Hepatic stellate cell (primary cell): ENCODE measurements around the gene NID1.
A peak's percentile ranks its signal among the peaks of the same experiment; 100 is the strongest.
"Not testable (repeated sequence)": the region's sequence is repeated elsewhere in the genome, so short reads cannot be mapped to it uniquely, and the experiment has no call there.

Source experiments
- DNase-seq: peaks from one replicate; pipeline ENCODE4 v3.0.0; 2011; ENCODE audit warnings: low spot score

NID1 gene

DNA sequence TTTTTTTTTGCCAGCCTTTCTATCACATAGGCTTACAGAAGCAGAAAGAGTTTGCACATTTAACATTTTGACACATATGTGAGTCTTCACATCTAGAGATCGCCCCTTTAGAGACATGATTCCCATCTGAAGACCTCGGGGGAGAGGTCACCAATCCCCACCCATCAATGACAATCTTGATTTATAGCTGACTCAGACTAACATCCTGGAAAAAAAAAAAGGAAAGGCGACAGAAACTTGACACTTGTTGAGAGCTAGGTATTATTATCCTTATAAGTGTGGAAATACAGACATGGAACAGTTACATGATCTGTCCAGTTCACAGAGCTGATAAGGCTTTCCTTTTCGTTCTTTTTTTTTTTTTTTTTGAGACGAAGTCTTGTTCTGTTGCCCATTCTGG is 28.0 kb upstream of the NID1 start:
- DNase-seq: no peak

DNA sequence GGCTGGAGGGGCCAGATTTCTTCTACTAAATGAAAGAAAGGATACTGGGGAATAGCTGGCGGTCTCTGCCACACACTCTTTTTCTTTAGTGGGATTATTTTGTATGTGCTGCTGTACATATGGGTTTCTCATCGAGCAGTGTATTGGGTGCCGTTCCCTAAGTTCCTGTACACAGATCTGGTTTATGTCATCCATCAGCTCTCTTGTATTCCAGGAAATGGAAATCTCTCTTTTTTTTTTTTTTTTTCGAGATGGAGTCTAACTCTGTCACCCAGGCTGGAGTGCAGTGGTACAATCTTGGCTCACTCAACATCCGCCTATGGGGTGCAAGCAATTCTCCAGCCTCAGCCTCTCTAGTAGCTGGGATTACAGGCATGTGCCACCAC is 27.0 kb upstream of the NID1 start:
- no peak for DNase-seq

DNA sequence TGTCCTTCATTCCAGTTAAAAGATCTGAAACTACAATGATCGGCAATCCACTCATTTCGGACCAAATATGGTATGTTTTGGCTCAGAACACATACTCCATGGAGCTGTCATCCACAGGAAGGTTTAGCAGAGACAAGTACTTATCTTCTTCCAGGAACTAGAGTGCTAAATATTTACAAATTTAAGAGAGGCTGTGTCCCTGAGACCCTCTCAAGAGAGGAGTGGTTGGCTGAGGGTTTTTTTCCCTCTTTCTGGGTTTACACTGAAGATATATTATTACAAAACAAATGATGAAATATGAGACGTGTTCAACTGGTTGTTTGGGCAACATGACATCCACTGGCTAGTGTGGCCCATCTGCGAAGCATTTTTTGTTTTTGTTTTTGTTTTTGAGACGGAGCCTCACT is 25.9 kb upstream of the NID1 start:
- DNase-seq: peak; percentile 31

DNA sequence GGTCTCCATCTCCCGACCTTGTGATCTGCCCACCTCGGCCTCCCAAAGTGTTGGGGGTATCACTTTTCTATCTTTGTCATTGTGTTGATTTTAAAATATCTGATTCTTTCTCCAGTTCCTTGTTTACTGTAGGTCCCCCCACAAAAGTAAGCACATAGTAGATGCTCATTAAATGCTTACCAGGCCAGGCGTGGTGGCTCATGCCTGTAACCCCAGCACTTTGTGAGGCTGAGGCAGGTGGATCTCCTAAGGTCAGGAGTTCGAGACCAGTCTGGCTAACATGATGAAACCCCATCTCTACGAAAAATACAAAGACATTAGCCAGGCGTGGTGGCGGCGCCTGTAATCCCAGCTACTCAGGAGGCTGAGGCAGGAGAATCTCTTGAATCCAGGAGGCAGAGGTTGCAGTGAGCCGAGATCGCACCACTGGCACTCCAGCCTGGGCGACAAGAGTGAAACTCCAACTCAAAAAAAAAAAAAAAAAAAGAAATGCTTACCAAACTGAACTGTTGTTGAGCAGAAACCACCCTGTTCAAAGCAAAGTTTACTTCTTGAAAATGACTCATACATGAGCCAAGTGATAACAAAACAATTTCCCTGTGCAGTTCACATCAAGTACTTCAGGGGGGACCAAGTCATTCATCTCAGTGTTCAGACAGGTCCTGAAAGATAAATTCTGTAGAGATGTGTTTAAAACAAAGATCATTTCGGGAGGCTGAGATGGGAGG is 24.3 kb upstream of the NID1 start:
- peak; percentile 44 for DNase-seq

DNA sequence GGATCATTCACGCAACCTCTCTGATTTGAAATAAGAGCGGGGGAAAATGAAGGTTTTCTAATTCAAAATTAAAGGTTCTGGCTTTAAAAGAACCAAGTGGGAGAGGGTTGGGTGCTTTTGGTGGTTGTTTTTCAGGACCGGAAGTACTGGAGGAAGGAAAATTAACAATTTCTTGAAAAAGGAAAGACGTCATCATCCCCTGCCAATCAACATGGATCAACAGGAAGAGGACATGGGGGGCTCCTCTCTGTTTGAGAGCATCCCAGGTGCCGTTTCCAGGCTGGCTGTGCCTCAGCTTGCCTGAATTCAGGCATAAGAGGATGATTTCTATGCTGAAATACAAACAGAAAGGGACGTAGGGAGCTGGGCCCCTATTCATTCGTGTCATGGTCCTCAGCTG is 21.6 kb upstream of the NID1 start:
- no peak for DNase-seq

DNA sequence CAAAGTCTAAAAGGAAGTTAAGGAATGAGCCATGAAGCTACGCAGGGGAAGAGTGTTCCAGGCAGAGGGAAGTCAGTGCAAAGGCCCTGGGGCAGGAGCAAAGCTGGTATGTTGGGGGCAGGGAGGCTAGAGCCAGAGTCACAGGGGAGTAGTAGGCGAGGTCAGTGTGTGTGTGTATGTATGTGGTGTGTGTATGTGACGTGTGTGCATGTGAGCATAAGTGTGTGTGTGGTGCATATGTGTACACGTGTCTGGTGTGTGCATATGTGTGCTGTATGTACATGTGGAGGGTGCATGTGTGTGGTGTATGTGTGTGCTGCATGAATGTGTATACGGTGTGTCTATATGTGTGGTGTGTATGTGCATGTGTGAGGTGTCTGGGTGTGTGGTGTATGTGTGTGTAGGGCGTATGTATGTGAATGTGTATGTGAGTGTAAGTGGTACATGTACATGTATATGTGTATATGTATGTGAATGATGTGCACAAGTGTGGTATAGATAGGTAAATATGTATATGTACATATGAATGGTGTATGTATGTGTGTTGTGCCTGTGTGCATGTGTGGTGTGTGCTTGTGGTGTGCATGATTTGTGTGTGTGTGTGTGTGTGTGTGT is 20.8 kb upstream of the NID1 start:
- DNase-seq: no peak

DNA sequence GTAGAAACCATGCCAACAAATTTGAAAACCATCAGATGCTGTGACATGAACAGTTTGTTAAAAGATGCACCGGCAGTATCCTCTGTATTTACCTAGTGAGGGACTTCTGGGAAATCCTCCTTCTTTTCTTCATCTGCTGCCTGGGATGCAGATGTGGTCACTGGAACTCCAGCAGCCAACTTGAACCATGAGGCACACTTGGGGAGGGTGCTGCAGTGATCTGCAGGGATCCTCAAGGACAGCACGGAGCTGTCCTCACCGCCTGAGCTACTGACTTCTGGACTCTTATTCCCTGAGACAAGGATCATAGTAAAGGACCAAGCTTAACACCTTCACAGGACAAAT is 19.5 kb upstream of the NID1 start:
- no peak for DNase-seq

DNA sequence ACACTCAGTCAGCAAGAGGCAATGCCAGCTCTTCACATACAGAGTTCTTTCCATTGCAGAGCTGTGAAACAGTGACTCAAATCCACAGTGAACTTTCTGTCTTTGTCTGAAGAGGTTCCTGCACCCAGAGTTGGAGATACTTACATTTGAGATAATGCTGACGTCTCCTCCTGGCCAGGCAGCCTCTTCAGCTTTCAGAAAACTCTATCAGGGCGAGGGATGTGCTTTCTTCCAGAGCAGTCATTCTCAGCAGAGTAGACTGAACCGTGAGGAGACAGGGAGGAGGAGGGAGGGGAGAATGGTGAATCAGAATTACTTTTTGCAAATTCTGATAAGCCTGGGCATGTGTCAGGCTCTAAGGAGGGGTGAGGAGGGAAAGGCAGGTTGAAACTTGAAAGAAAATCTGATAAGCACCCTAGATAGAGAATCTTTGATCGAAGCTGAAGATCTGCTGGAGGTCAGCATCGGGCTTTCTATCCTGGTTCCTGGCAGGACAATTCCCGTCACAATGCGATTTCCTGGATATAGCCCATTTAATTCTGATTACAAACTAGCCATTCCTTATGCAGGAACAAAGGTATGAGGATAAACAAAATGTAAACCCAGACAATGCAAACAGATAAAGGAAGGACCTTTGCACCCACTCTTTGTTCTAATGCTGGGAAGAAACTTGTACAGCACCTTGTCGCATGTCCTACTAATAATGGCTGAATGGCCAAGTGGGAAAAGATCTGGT is 18.9 kb upstream of the NID1 start:
- no peak for DNase-seq

DNA sequence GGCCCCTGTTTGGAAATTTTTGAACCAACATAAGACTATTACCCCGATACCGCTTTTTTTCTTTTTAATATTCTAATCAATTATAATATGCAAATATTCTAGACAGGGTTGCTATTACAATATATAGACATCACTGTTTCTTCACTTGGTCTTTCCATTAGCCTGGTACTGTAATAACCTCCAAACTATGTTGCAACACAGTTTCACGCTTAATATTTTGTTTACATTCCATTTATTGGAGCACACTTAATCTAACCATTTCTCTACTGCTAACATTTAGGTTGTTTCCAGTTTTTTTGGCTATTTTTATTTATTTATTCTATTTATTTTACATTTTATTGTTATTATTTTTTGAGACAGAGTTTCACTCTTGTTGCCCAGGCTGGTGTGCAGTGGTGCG is 17.6 kb upstream of the NID1 start:
- DNase-seq: no peak

DNA sequence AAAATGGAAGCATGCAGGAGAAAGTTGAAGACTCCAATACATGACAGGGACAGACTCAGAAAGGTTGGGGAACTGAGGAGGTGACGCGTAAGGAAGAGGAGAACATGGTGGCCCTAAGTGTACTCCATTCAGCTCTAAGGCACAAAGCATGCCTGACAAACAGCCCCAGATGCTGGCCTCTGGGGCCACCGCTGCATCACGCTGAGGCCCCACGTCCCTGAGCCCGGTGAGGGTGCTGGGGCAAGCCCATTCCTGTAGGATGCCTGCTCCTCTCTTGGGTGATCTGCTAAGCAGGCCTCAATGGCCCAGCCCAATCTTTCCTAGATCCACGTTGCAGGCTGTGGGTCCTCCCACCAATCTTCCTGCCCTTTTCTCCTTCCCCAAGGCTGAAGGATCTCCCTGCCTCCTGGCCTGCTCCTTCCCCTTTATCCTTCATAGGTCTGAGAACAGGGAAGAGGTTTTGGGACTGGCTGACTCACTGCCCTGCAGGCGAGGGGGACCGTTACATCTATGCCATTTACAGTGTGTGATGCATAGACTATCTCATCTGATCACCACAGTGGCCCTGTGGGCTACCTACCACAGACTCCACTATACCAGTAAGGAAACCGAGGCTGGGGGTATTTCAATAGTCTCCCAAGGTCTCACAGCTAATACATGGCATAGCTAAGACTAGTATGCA is 16.8 kb upstream of the NID1 start:
- no peak for DNase-seq

DNA sequence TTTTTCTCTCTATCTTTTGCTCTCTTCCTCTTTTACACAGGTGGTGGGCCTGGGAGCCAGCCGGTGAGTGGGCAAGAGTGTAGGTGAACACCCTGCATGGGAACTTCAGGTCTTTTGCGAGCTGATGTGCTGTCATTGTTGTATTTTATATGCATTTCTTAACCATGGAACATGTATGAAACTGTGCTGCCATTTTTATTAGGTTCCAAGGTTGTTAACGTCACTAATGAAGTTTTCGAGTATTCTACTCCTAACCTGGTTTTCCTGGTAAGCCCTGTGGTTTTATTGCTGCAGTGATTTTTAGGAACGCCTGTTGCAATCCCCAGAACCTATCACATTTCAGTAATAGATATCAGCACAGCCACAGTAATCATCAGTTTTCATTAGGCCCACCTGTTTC is 14.8 kb upstream of the NID1 start:
- DNase-seq: no peak

DNA sequence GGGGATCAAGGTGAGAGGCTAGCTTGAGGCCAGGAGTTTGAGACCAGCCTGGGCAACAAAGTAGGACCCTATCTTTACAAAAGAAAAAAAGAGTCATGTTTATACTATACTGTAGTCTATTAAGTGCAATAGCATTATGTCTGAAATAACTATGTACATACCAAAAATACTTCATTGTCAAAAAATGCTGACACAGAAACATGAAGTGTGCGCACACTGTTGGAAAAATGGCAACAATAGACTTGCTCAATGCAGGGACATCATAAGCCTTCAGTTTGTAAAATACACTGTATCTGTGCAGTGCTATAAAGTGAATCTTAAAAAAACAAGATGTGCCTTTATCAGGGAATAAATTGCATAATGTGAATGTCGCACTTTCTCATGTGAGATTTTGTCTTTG is 14.1 kb upstream of the NID1 start:
- DNase-seq: no peak

DNA sequence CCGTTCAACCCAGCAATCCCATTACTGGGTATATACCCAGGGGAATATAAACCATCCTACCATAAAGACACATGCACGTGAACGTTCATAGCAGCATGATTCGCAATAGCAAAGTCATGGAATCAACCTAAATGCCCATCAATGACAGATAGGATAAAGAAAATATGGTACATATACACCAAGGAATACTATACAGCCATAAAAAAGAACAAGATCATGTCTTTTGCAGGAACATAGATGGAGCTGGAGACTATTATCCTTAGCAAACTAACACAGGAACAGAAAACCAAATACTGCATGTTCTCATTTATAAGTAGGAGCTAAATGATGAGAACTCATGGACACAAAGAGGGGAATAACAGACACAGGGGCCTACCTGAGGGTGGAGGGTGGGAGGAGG is 13.2 kb upstream of the NID1 start:
- DNase-seq: not testable (repeated sequence)

DNA sequence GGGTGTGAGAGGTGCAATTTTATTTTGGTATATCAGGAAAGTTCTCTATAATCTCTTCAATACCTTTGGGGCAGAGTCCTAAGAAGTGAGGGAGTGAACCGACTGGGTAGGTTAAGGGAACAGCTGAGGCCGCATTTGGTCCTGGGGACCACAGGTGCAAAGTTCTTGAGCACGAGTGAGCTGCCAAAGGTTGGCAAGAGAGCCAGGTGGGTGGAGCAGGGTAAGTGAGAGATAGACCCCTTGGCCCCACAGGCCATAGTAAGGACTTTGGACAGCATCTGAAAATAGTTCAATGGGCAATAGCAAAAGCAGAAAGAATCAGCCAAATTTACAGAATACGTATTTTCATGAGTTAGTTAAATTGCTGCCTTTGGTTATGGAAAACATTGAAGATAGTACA is 11.0 kb upstream of the NID1 start:
- DNase-seq: no peak

DNA sequence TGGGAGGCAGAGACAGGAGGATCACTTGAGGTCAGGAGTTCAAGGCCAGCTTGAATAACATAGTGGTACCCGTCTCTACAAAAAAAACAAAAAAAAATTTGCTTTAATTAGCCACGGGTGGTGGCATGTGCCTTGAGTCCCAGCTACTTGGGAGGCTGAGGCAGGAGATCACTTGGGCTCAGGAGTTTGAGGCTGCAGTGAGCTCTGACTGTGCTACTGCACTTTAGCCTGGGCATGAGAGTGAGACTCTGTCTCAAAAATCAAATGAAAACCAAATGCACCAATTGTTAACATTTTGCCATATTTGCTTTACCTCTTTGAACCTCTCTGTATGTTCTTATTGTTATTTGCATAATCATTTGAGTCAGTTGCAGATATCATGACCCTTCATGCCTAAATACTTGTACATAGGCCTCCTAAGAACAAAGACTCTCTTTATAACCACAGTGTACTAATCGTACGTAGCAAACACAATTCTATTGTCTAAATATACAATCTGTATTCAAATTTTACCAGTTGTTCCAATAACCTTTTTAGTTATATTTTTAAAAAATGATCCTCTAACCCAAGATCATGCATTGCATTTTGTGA is 8.5 kb upstream of the NID1 start:
- DNase-seq: no peak

DNA sequence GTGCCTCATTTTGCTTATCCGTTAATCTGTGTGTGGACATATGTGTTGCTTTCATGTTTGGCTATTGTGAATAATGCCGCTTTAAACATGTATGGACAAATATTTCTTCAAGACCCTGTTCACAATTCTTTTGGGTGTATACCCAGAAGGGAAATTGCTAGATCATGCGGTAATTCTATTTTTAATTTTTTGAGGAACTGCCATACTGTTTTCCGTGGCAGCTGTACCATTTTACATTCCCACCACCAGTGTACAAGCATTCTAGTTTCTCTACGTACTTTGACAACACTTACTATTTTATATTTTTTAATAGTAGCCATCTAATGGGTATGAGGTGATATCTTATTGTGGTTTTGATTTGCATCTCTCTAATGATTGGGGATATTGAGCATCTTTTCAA is 7.1 kb upstream of the NID1 start:
- DNase-seq: no peak

DNA sequence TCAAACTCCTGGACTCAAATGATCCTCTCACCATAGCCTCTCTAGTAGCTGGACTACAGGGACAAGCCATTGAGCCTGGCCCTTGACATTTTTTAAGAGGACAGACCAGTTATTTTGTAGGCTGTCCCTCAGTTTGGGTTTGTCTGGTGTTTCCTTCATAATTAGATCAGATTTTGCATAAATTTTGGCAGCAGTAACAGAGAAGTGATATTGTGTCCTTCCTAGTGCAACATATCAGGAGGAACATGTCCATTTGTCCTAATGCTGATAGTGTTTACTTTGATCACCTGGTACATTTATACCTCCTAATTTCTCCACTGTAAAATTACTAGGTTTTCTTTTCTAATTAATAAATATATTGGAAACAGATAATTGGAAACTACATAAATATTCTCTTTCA is 5.9 kb upstream of the NID1 start:
- no peak for DNase-seq

DNA sequence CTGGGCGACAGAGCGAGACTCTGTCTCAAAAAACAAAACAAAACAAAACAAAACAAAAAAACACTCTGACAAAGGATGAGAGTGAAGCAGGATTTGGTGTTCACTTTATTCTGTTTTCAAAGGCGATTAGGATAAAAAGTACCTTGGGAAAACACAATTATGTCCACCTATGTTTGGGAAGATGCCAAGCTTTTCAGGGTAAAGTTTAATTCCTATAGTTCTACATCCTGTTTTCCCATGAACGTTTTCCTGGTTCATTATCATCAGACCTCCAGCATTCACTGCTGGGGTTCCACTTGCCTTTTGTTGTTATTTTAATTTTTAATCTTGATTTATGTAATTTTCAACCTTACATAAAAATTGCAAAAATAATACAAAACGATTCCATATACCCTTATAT is 4.9 kb upstream of the NID1 start:
- no peak for DNase-seq

DNA sequence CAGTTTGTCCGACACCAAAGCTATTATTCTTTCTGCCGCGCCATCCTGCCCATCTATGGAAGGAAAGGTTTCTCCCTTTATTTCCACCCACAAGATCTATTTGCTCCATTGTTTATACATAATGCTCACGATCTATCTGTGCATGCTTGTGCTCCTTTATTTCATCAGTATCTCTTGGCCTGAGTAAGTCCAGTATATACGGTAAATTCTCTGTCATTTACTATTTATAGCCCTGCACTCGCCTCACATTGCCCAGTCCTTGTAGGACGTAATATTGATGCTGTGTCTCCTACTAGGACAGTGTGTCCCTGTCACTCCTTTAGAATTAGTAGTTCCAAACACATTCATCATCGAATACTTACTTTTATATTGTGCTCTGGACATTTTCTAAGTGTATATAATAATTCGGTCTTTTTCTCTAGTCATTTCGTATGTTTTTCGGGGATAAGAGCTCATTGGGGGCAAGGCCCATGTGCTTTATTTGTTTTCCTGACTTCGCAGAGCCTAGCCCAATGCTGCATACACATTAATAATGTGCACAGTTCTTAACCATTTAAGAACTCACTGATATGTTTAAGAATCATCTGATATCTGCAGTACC is 3.1 kb upstream of the NID1 start:
- peak; percentile 74 for DNase-seq

DNA sequence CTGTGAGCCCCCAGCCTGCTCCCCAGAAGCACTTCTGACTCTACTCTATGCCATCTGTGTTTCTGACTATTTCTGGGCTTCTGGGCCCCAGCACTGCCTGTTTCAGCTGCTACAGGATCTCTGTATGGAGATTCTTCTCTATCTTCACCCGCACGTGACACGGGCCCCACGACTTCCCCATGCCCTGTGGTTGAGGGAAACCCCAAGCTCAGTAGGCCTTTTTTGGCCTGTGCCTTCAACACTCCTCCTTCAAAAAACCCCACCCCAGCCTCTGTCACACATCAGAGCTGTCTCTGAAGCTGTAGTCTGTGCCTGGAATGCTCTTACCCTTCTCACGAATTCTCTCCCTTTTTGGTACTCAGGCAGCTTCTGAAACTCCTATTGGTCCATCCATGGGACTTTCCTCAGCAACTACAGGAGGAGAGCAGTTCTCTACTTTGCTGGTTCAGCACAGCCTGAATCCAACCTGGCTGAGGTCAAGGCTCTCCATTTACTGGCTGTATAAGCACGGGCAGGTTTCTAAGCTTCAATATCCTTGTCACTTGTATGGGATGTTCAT is 2.0 kb upstream of the NID1 start:
- DNase-seq: peak; percentile 65

DNA sequence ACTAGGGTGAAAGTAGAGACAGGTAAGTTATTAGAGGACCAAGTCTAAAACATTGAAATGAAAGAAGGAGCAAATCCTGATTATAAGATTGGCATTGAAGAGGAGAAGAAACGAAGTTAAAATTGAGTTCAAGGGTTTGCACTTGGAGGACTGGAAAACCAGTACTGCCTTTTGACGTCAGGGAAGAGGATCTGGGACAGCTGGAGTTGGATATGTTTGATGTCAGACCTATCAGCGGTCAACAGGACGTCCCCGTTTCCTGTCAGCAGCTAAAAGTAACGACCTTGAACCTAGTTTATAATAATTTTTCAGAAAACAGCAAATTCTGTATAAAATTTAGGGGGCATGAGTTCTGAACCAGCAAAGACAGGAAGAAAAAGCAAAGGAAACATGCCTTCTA is 1.2 kb upstream of the NID1 start:
- DNase-seq: no peak

DNA sequence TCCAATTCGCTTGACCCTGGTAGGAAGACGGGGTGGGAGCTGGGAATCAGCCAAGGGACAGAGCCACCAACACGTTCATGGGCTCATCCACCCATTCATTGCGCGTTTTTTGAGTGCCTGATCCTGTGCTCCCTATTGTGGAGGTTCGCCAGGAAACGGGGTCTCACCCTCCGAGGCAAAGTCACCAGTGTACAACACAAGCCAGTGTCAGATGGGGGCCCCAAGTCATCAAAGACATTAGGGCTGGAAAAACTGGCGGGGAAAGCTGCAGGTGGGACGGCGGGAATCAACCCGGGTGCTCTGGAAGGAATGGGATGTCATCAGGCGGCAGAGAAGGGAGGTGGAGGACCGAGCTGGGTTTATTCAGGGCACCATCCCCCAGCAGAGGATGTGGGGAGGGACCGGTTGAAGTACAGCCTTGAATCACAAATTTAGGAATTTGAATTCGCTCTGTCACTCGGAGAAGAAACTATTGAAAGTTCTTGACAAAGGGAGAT is 667 bp upstream of the NID1 start:
- DNase-seq: peak; percentile 47
